Measurements from ENCODE around the gene RNF111.

GRCh38 chr15:59026207-59026606, 38.7 kb downstream of the RNF111 start:
- TF ChIP-seq CTCF (IDR thresholded peaks at IDR 0.05) (no peak), POLR2A (IDR thresholded peaks at IDR 0.05) (no peak)
